Kidney epithelial cell (primary cell): ENCODE measurements around the gene ERCC2. TPM values are rescaled to one million over a fixed set of nuclear protein-coding genes. Genes with fewer than 3 reads are reported as not detected.

Source experiments
- DNase-seq: peaks from one replicate; pipeline ENCODE4 v3.0.0-alpha.2; 2010; ENCODE audit warnings: low read depth
- H3K27me3 ChIP-seq: 2 replicates; pipeline ENCODE4 v1.6.0; 2011; ENCODE audit warnings: low read length; ENCODE audit not compliant: control insufficient read depth, insufficient read depth
- H3K36me3 ChIP-seq: 2 replicates; pipeline ENCODE4 v1.5.1; 2011; ENCODE audit warnings: low read length; ENCODE audit not compliant: control insufficient read depth, insufficient read depth
- H3K4me3 ChIP-seq: 2 replicates; pipeline ENCODE4 v1.5.1; 2011; ENCODE audit warnings: low read depth, mild to moderate bottlenecking, control low read depth, low read length
- CTCF ChIP-seq: IDR thresholded peaks from 2 replicates; pipeline ENCODE4 v1.5.1; 2011; ENCODE audit warnings: mild to moderate bottlenecking, moderate library complexity, low read length, control low read depth, inconsistent platforms; ENCODE audit not compliant: insufficient read depth, poor library complexity, severe bottlenecking
- total RNA-seq: library from RNA; depleted of rRNA; stranded (reverse); fragments of >200 nt; gene quantifications from 2 replicates; pipeline ENCODE4 v1.2.3, GENCODE V29; 2015

Gene ERCC2
- total RNA-seq, 1 donor from 2014 or later = 18.5 TPM

- TF ChIP-seq CTCF = no peak
- DNase-seq = no peak
- Histone ChIP-seq H3K27me3 (no peaks in the 10 kb centered on the region), H3K36me3 (peaks cover 1% of the 10 kb centered on the region), H3K4me3 (no peak overlapping the region)
Measured at GRCh38 chr19:45368737-45369340, 1.5 kb downstream of the ERCC2 start.

- no peaks in the 10 kb centered on the region for H3K27me3 ChIP-seq
- DNase-seq = no peak
- peaks cover 1% of the 10 kb centered on the region for H3K36me3 ChIP-seq
- no peak overlapping the region for H3K4me3 ChIP-seq
- TF ChIP-seq CTCF = no peak
Measured at GRCh38 chr19:45368127-45368526, 2.2 kb downstream of the ERCC2 start.

- Histone ChIP-seq H3K4me3 (no peak overlapping the region), H3K36me3 (peaks cover 1% of the 10 kb centered on the region), H3K27me3 (no peaks in the 10 kb centered on the region)
- TF ChIP-seq CTCF = no peak
- no peak for DNase-seq
Measured at GRCh38 chr19:45364696-45365095, 5.7 kb downstream of the ERCC2 start.

- no peak overlapping the region for H3K4me3 ChIP-seq
- no peak for TF ChIP-seq CTCF
- H3K27me3 ChIP-seq = no peaks in the 10 kb centered on the region
- DNase-seq = no peak
- H3K36me3 ChIP-seq = peaks cover 1% of the 10 kb centered on the region
Measured at GRCh38 chr19:45363861-45364459, 6.4 kb downstream of the ERCC2 start.

GRCh38 chr19:45362291-45362690, 8.1 kb downstream of the ERCC2 start:
- Histone ChIP-seq H3K36me3 (peaks cover 1% of the 10 kb centered on the region), H3K27me3 (no peaks in the 10 kb centered on the region), H3K4me3 (no peak overlapping the region)
- no peak for DNase-seq
- no peak for TF ChIP-seq CTCF

- Histone ChIP-seq H3K36me3 (peaks cover 2% of the 10 kb centered on the region), H3K27me3 (no peaks in the 10 kb centered on the region), H3K4me3 (no peak overlapping the region)
- no peak for TF ChIP-seq CTCF
- DNase-seq = no peak
Measured at GRCh38 chr19:45361608-45362007, 8.8 kb downstream of the ERCC2 start.
